GM19463 (cell line): ENCODE data around the gene PCSK6.
"Not testable (repeated sequence)": the region's sequence is repeated elsewhere in the genome, so short reads cannot be mapped to it uniquely, and the experiment has no call there.

Experiments used
- ATAC-seq: cut with Tn5 transposase; IDR thresholded peaks from one replicate; pipeline ENCODE4 v1.9.1; 2021; ENCODE audit warnings: mild to moderate bottlenecking, moderate library complexity; ENCODE audit not compliant: unreplicated experiment

PCSK6 gene

GRCh38 chr15:101434032-101434920 is 55.2 kb downstream of the PCSK6 start:
- no peak for ATAC-seq

GRCh38 chr15:101433396-101433795 is 56.1 kb downstream of the PCSK6 start:
- no peak for ATAC-seq

- no peak for ATAC-seq
Observed at GRCh38 chr15:101432982-101433381, 56.5 kb downstream of the PCSK6 start.

- ATAC-seq, result no peak
Observed at GRCh38 chr15:101431748-101432147, 57.8 kb downstream of the PCSK6 start.

GRCh38 chr15:101431301-101431700 is 58.2 kb downstream of the PCSK6 start:
- no peak for ATAC-seq

- ATAC-seq, result no peak
Observed at GRCh38 chr15:101429646-101430045, 59.9 kb downstream of the PCSK6 start.

GRCh38 chr15:101429191-101429590 is 60.3 kb downstream of the PCSK6 start:
- ATAC-seq, result no peak

- ATAC-seq, result no peak
Observed at GRCh38 chr15:101428758-101429157, 60.7 kb downstream of the PCSK6 start.

- no peak for ATAC-seq
Observed at GRCh38 chr15:101427606-101428487, 61.7 kb downstream of the PCSK6 start.

- ATAC-seq, result no peak
Observed at GRCh38 chr15:101426761-101427333, 62.7 kb downstream of the PCSK6 start.

GRCh38 chr15:101425787-101426365 is 63.6 kb downstream of the PCSK6 start:
- no peak for ATAC-seq

- no peak for ATAC-seq
Observed at GRCh38 chr15:101424984-101425383, 64.5 kb downstream of the PCSK6 start.

GRCh38 chr15:101420232-101420631 is 69.3 kb downstream of the PCSK6 start:
- no peak for ATAC-seq

- not testable (repeated sequence) for ATAC-seq
Observed at GRCh38 chr15:101416475-101416874, 73.0 kb downstream of the PCSK6 start.

- ATAC-seq, result no peak
Observed at GRCh38 chr15:101413239-101413638, 76.3 kb downstream of the PCSK6 start.

GRCh38 chr15:101411581-101411980 is 77.9 kb downstream of the PCSK6 start:
- no peak for ATAC-seq

- ATAC-seq, result no peak
Observed at GRCh38 chr15:101411085-101411484, 78.4 kb downstream of the PCSK6 start.

GRCh38 chr15:101410612-101411011 is 78.9 kb downstream of the PCSK6 start:
- no peak for ATAC-seq

GRCh38 chr15:101409621-101410020 is 79.9 kb downstream of the PCSK6 start:
- no peak for ATAC-seq

- no peak for ATAC-seq
Observed at GRCh38 chr15:101407966-101408775, 81.3 kb downstream of the PCSK6 start.
